Activated CD4-positive, CD25-positive, alpha-beta regulatory T cell treated with anti-CD3 and anti-CD28 coated beads, Interleukin-2, amount 50 U/mL, for 72 hours (primary cell): ENCODE results near the gene DDX43.
"Not testable (repeated sequence)": the region's sequence is repeated elsewhere in the genome, so short reads cannot be mapped to it uniquely, and the experiment has no call there.

Source experiments
- DNase-seq: peaks from one replicate; pipeline ENCODE4 v3.0.0; 2021

The DDX43 gene

DNA sequence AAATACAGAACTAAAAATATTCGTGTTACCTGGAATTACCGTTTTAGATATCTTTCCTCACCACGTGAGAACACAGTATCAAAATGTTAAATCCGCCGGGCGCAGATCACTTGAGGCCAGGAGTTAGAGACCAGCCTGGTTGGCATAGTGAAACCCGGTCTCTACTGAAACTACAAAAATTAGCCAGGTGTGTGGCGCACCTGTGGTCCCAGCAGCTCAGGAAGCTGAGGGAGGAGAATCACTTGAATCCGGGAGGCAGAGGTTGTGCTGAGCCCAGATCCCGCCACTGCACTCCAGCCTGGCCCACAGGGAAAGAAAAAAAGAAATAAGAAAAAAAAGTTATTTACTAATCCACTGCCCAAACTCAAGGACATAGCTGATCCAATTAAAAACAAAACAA is 4.8 kb upstream of the DDX43 start:
- DNase-seq: no peak

DNA sequence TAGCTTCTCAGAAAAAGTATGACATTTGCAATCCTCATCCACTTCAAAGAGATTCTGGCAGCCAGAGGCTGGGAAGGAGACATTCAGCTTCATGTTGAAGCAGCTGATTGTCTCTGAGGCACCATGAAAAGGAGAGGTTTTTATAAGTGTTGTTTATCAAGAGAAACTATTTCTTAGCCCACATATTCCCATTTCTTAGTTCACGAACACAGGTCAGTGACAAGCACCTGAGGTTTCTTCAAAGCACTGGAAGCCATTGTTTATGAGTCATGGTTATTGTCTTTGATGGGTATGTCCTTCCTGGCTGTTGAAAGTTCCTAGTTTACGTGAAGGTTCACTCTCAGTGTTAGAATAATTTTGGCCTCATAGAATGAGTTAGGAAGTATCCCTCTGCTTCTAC is 3.0 kb upstream of the DDX43 start:
- no peak for DNase-seq

DNA sequence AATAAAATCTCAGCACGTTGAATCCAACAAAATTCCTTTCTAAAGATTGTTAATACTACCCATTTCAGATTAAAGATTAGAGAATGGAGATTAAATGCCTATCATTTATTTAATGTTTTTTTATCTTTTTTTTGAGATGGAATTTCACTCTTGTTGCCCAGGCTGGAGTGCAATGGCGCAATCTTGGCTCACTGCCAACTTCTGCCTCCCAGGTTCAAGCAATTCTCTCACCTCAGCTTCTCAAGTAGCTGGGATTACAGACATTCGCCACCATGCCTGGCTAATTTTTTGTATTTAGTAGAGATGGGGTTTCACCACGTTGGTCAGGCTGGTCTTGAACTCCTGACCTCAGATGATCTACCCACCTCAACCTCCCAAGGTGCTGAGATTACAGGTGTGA is 2.4 kb upstream of the DDX43 start:
- DNase-seq: not testable (repeated sequence)

DNA sequence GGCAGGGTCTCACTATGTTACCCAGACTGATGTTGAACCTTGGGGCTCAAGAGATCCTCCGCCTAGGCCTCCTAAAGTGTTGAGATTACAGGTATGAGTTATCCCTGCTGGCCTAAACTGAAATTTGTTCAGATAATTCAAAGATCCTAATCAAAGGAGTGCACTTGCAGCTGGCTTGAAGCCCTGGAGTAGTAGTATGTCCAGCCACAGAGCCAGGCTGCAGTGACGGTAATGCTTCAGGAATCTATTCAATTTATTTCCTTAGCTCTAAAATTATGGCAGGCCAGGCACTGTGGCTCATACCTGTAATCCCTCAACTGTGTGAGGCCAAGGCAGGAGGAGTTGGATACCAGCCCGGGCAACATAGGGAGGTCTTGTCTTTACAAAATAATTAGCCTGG is 1.4 kb upstream of the DDX43 start:
- no peak for DNase-seq

DNA sequence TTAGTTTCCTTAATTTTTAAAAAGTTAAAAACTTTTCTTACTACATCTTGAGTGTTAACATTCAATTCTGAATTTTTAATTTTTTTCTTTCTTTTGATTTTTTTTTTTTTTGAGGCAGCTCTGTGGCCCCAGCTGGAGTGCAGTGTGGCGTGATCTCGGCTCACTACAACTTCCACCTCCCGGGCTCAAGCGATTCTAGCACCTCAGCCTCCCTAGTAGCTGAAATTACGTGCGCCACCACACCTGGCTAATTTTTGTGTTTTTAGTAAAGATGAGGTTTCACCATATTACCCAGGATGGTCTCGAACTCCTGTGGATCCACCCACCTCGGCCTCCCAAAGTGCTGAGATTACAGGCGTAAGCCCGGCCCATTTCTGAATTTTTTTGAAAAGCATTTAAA is 1.2 kb downstream of the DDX43 start:
- DNase-seq: no peak

DNA sequence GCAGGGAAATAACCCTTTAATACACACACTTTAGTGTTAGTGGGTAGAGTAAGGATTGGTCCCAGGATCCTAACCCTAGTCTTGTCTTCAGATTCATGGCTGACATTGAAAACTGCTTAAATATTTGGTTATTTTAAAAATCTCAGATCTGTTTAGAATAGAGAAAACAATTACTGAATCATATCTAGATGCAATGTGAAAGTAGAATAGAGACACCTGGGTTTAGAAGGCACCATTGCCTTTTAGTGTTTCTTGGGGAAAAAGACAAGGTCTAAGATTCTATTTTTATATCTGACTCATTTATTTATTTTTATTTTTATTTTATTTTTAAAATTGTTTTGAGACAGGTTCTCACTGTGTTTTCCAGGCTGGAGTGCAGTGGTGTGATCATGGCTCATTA is 6.0 kb downstream of the DDX43 start:
- no peak for DNase-seq

DNA sequence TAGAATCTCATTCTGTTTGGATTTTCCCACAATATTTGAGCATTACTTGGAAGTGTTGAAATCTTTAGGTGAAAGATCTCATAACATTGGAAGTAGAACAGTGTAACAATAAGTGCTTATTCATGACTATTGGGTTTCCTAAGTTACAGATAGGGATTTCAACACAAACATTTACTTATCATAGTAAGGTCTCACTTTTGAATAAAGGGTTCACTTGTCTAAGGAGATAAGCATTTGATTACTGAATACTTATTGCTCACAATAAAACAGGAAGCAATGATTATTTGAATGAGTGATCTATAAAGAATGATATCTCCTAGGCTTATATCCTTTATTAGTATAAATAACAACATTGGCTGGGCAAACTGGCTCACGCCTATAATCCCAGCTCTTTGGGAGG is 14.8 kb downstream of the DDX43 start:
- DNase-seq: no peak

DNA sequence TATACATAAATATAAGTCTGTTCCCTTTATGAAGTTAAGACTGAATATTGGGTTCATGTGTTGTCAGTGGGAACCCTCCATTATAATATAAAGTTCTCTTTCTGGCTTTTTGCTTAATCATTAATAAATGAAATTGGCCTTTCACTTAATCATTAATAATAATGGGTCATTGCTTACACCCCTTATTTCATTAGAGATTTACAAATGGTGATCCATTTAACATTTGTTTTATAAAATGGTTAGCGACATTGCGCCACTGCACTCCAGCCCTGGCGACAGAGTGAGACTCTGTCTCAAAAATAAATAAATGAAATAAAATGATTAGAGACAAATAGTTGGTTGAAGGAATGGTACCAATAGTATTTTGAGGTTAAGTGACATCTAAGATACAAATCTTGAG is 18.5 kb downstream of the DDX43 start:
- no peak for DNase-seq

DNA sequence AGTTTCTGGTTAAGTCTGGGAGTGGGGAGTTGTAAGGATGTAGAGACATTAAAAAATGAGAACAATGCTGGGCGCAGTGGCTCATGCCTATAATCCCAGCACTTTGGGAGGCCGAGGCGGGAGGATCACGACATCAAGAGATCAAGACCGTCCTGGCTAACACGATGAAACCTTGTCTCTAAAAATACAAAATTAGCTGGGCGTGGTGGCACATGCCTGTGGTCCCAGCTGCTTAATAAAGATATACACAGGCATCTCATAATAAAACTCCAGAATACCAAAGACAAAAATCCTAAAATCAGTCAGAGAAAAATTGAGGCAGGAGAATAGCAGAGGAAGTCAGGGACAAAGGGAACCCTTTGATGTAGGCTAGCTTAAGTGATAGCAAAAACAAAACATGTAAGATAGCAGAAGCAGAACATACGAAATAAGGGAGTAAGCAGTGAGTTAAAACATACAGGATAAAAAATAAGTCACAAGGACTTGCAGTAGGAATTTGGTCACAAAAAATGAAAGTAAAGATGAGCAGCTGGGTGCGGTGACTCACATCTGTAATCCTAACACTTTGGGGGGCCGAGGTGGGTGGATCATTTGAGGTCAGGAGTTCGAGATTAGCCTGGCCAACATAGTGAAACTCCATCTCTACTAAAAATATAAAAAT is 23.6 kb downstream of the DDX43 start:
- DNase-seq: no peak

DNA sequence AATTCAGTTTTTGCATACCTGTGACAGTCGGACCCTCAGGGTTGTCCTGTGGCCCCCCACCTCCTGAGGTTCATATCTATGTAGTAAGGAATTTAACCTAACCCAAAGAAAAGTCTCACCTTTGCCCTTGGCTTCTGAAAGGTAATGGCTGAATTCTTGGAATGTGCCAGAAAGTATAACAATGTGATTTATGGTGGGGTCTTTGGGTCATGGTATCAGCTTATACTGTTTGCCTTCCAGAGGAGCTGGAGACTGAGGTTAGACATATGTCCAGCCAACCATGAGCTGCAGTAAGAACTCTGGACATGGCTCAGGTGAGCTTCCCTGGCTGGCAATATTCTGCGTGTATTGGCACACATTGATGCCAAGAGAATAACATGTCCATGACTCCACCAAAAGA is 26.9 kb downstream of the DDX43 start:
- DNase-seq: no peak

DNA sequence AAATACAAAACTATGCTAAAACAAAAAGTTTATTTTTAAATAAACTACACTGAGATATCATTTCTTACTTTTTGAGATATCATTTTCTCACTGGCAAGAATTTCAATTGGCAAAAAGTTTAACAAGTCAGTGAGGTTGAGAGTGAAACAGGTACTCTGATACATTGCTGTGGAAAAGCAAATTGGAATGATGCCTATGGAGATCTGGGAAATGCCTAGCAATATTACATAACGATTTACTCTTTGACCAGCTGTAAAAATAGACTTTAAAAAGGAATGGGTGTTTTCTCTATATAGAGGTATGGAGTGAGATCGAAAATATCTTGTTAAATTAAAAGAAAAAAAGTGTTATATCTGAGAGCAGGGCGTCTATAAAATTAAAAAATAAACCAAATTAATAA is 40.6 kb downstream of the DDX43 start:
- DNase-seq: no peak

DNA sequence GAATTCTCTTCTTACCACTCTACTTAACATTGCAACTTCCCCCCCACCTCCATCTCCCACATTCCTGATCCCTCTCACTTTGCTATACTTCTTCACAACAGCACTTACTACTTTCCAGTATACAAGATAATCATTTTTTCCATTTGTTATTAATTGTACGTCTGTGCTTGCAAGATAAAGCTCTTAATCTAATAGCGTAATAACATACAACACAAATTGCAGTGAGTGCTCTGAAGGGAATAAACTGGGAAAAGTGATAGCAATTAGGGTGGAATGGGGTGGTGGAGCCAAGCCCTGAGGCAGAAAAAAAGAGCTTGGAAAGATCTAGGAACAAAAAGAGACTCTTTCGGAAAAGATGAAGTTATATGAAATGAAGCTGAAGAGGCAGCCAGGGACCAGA is 48.9 kb downstream of the DDX43 start:
- no peak for DNase-seq

DNA sequence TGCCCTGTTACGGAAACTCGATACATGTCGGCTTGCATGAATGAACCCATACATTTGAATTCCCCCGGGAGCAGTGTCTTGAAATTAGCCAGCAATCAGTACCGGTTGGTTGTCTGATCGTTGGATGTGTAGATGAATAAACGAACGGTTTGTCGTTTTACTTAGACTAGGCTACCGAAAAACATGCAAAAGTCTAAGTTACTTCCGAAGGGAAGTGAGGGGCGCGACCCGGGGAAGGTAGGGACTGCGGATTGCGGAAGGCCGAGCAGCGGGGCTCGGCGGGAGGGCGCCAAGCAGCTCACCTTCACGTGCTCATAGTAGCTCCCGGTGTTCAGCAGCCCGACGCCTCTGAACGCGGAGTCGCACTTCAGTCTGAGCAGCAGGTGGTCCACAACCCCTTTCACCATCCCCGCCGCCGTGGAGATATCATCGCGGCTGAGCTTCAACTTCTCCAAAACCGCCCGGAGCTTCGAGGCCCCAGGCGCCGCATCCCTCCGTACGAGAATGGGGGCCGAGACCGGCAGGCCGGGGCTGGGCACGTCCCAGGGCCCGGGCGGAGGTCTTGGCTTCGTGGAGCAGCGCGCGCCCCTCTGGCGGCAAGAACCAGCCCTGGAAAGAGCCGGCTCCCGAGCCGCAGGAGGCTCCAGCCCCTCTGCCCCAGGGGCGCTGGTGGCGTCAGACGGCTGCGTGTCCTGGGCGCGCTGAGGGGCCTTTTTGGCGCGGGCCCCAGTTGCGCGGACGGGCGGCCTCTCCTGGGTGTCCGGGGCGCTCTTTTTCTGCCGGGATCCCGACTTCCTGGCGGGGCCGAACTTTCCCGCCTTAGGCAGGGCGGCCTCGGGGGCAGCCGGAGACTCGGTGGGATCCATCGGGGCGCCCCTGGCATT is 56.8 kb downstream of the DDX43 start:
- peak; percentile 63 for DNase-seq

DNA sequence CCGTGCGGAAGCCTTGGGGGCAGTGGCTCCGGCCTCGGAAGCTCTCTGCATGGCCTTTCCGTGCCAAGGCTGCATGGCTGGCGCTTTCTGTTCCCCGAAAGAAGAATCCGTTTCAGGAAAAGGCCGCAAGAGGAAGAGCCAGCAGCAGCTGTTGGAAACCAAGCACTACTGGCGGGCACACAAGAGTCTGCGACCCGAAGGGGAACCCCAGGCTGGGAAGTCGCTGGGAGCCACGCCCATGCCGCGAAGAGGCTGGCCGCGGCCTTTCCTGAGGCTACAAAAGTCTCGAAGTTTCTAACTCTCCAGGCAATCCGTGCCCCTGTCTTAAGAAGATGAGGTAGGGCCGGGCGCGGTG is 57.5 kb downstream of the DDX43 start, which contains the start of gene CGAS:
Gene CGAS (minus strand): TSS at position 191 of the 355 bp plus-strand sequence. CDS start 116 bp downstream, at position 75.
- peak; percentile 69 for DNase-seq

DNA sequence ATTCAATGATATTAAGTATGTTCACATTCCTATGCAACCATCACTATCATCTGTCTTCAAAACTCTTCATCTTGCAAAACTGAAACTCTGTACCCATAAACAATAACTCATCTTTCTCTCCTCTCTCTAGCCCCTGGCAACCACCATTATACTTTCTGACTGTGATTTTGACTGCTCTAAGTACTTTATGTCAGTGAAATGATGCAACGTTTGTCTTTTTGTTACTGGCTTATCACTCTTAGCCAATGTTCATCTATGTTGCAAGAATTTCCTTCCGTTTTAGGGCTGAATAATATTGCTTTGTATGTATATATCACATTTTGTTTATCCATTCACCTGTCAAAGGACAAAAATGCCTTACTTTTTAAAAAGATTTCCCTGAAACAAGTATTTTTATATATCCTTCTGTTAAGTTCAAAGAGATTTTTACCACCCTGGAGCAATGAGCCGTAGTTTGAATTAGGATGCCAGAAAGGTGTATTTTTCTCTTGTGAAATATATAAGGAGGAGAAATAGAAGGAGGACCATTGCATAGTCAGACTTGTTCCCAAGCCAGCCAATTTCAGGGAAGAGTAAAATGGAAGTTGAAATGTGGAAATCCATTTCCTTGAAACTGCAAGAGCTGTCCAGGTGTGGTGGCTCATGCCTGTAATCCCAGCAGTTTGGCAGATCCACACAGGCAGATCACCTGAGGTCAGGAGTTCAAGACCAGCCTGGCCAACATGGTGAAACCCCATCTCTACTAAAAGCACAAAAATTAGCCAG is 61.4 kb downstream of the DDX43 start:
- DNase-seq: no peak

DNA sequence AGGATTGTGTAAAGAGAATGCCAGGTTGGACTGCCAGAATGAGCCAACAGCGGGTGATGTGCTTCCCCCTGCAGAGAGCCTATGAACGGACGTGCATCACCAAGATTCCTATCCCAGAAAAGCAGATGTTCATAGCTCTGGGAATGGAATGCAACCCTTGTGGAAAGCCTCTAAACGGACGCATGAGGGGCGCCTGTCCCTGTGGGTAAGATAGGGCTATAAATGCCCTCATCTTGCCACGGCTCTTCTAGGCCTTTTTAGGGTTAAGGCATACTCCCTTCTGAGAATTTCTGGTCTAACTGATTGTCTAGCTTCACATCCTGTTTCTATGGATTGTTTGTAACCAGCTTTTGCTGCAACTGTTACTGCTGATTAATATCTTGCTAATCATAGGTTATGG is 64.8 kb downstream of the DDX43 start:
- DNase-seq: not testable (repeated sequence)

DNA sequence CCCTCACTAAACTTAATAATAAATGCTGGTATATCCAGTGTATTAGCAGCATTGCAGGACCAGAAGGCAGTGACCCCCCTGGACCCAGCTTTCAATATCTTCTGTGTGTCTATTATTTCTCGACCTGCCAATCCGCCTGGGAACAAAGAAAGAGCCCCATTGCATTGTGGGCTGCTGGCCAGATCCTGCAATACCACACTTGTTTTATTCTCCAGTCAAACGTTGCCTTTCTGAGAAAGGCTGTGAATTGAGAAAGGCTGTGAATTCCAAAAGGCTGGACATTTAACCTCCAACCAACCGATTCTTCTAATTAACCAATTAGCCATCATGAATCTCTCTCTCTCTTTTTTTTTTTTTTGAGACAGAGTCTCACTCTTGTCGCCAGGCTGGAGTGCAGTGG is 65.4 kb downstream of the DDX43 start:
- DNase-seq: no peak

DNA sequence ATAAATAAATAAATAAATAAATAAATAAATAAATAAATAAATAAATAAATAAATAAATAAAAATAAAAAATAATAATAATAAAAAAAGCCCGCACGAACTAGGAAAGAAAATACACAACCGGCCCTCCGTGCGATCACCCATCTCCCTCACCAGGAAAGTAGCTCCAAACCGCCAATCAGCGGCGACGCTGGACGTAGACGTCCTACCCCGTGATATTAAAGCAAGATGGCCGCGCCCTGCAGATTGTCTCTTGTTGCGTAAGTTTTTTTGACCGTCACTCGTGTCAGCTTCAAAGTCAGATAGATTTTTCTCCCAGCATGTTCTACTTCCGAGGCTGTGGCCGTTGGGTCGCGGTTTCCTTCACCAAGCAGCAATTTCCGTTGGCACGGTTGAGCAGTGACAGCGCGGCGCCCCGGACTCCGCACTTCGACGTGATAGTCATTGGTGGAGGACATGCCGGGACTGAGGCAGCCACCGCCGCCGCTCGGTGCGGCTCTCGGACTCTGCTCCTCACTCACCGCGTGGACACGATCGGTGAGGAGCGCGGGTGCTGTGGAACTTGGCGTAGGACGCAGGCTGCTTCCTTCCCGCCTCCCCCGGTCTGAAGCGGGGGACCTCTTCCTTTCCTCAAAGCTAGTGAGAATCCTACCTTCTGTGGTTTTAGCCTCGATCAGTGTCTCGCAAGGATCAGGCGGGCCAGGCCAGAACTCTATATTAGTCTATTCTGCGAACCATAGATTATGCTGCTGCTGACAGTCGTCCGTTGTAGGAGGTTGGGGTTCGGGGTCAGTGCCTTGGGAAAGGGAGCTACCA is 67.1 kb downstream of the DDX43 start, which contains the start of gene MTO1:
Gene MTO1 (plus strand): TSS at position 201 of the 814 bp plus-strand sequence. CDS start 118 bp downstream, at position 319.
- DNase-seq: peak; percentile 80
